GM19397 (cell line): ENCODE results near the gene RIN1.
A peak's percentile ranks its signal among the peaks of the same experiment; 100 is the strongest.

ENCODE experiments used
- ATAC-seq: cut with Tn5 transposase; IDR thresholded peaks from one replicate; pipeline ENCODE4 v1.9.1; 2021; ENCODE audit warnings: mild to moderate bottlenecking, moderate library complexity; ENCODE audit not compliant: unreplicated experiment

RIN1 gene

GRCh38 chr11:66309475-66309874 is 26.8 kb downstream of the RIN1 start:
- ATAC-seq: no peak

DNA sequence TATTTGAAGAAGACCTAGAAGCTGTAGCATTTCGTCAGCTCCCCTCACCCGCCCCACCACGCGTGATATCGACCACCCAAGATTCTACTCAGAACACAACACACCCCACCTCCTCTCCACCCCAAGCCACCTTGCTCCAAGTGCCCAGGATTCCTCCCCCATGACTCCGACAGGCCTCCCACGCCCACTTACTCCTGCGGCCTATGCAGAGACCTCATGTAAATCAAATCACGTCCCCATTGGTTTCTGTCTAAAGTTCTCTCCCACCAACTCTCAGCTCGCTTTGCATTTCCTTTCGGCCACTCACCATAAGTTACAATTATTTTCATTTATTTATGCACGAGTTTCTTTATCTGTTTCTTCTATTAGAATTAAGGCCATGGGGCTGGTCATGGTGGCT is 33.6 kb downstream of the RIN1 start:
- no peak for ATAC-seq

GRCh38 chr11:66299186-66299585 is 37.0 kb downstream of the RIN1 start:
- no peak for ATAC-seq

DNA sequence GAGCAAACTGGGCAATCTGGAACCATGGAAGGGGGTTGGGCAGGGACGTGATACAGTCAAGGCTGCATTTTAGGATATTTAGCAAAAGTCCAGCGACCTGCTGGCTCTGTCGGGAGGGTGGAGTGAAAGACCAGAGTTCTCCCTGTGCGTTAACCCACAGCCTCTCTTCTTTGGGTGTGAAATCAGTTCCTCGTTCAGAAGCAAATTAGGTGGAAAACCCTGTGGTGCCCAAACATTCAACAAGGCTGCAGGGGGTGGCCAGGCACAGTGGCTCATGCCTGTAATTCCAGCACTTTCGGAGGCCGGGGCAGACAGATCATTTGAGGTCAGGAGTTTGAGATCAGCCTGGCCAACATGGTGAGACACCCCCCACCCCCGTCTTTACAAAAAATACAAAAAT is 38.6 kb downstream of the RIN1 start:
- no peak for ATAC-seq

DNA sequence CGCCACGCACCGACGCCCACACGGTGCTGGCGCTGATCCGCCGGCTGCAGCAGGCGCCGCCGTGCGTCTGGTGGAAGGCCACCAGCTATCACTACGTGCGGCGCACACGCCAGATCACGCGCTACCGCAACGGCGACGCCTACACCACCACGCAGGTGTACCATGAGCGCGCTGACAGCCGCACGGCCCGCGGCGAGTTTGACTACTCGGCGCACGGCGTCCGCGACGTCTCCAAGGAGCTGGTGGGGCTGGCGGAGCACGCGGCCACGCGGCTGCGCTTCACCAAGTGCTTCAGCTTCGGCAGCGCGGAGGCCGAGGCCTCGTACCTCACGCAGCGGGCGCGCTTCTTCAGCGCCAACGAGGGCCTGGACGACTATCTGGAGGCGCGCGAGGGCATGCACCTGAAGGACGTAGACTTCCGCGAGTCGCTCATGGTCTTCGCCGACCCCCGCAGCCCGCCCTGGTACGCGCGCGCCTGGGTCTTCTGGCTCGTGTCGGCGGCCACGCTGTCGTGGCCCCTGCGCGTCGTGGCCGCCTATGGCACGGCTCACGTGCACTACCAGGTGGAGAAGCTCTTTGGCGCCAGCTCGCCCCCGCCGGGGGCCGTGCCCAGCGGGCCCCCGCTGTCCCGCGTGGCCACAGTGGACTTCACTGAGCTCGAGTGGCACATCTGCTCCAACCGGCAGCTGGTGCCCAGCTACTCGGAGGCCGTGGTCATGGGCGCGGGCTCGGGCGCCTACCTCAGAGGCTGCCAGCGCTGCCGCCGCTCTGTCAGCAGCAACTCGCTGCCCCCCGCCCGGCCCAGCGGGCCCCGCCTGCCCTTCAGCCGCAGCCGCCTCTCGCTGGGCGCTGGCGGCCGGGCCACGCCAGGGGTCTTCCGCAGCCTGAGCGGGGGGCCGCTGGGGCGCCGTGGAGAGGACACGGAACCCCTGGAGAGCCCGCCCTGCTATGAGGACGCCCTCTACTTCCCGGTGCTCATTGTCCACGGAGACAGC is 41.3 kb downstream of the RIN1 start:
- ATAC-seq: no peak

DNA sequence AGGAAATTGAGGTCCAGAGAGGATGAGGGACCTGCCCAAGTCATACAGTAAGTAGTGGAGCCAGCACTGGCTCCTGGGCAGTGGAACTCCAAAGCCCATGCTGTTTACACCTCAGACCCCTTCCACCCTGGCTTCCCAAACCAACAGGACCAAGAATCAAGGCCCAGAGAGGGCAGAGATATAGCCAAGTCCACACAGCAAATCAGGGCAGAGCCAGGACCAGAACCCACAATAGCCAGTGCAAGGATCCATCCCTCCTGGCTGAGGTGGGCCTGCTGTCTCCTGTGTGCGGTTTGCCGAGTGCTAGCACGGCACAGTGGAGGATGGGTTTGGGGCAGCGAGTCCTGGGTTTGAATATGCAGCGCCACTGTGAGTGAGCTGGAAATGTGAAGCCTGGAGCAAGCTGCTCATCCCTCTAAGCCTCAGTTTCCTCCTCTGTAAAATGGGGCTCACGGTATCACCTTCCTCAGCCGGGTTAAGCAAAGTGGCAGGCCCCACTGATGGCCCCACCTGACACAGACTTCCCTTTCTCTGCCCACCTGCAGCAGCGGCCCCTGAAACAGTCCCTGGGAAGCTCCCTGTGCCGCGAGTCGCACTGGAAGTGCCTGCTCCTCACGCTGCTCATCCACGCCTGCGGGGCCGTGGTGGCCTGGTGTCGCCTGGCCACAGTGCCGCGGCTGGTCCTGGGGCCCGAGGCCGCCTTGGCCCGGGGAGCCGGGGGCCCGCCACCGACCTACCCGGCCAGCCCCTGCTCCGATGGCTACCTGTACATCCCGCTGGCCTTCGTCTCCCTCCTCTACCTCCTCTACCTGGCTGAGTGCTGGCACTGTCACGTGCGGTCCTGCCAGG is 42.2 kb downstream of the RIN1 start:
- ATAC-seq: no peak

DNA sequence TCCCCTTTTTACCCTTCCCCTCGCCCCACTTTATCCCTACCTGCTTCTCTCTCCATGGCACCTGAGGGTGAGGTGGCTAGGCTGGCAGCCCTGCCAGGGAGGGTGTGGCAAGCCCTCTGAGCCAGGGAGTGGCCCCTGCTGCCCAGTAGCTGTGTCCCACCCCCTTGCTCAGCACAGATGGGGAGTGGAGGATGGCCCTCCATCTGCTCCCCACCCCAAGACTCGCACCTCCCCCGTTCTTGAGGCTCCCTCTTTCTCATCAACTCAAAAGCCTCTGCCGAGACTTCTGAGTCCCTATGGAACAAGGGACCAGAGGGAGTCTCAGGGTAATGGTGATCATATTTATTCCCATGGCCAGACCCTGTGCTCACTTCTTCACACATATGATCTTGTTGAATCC is 42.9 kb downstream of the RIN1 start:
- no peak for ATAC-seq

- no peak for ATAC-seq
Measured at GRCh38 chr11:66292543-66293332, 43.5 kb downstream of the RIN1 start.

DNA sequence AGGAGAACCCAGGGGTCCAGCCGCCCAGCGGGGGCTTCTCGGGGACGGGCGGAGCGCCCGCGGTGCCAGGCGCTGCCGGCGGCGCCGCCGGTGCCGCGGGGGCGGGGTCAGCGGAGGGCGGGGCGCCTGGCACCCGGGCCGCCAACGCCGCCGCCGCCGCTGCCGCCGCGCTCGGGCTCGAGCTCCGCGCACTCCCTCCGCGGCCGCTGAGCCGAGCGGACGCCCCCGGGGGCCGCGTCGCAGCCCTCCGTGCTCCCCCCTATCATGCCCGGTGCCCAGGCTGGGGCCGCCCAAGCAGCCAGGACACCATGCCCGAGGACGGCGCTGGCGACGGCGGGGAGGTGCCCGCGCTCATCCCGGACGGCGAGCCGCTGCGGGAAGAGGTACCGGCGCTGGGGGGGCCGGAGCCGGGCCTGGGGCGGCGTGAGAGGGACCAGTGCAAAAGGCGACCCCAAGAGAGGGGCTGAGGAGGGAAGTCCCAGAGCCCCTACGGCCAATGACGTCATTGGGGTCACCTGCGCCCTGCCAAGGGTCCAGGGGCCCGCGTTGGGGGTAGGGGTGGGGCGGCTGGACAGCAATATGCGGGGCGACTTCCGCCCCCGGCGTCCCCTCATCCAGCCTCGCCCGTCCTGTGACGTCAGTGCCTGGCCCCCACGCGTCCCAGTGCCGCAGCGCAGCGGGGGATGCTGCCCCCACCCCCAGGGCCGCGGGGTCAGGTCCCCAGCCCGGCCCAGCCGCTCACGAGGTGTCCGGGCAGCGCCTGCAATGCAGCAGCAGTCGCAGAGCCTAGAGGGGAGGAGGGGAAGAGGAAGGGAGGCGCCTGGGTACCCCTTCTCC is 44.3 kb downstream of the RIN1 start, which contains the start of gene TMEM151A:
Gene TMEM151A, plus strand, starts transcription at position 189 of the 837 bp plus-strand sequence. Its CDS starts 120 bp downstream, at position 309.
- ATAC-seq: no peak

DNA sequence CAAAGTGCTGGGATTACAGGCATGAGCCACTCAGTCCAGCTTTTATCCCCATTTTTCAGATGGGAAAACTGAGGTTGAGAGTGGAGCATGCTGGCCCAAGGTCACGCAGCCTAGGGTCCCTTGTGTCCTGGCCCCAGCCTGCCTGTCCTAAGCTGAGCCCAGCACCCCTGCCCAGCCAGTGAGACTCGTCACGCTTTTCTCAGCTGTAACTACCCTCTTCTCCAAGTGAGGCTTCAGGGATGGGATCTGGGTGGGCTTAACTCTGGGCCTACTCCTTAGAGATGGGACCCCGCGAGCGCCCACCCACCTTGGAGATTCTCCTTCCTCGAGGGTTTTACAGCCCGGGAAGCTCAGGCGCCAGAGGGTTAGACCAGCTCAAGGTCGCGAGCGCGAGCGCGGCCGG is 44.9 kb downstream of the RIN1 start:
- no peak for ATAC-seq

GRCh38 chr11:66290330-66290621 is 46.0 kb downstream of the RIN1 start:
- ATAC-seq: no peak

GRCh38 chr11:66289548-66290329 is 46.5 kb downstream of the RIN1 start:
- peak; percentile 27 for ATAC-seq

DNA sequence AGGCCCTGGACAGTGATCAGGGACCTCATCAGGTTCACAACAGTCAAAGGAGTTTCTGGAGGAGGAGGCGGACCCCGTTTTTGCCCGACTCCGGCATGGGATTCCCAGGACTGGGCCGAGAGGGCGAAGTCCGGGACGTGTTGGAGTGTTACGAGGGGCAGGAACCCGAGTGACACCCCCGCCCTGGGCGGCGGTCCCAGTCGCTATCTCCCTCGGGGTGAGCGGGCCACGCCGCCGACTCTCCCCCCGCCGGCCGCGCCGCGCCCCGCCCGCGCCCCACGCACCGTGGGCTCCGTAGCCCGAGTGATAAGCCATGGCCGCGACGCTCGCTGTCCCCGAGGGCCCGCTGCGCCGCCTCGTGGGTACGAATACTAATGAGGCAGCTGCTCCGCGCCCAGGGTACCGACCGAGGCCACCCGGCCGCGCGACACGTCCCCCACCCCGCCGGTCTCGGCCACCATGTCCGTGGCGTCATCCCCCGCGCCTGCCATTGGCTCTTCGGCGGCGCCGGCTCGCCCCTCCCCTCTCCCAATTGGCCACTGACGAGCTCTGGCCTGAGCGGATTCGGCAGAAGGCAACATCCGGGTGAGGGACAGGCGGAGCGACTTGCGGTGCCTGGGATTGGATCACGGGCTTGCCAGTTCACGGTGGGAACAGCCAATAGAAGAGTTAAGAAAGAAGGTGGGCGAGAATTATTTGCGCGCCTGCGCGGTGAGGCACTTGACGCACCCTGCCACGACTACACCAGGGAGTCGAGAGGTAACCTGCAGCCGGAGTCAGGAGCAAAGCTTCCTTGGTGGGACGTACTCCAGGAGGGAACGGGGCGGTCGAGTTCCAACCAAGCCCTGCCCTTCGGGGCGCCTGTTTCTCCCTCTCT is 47.3 kb downstream of the RIN1 start, which contains the start of gene YIF1A:
Gene YIF1A, minus strand, starts transcription at position 473 of the 877 bp plus-strand sequence. Its CDS starts 158 bp downstream, at position 315.
- peak; percentile 91 for ATAC-seq

GRCh38 chr11:66287889-66288670 is 48.2 kb downstream of the RIN1 start:
- no peak for ATAC-seq

- ATAC-seq: no peak
Measured at GRCh38 chr11:66287211-66287888, 48.9 kb downstream of the RIN1 start.

GRCh38 chr11:66286699-66287098 is 49.5 kb downstream of the RIN1 start:
- ATAC-seq: no peak
